ENCODE results near the gene SHFL. TPM values are rescaled to one million over a fixed set of nuclear protein-coding genes. Genes with fewer than 3 reads are reported as not detected.

The SHFL gene
- total RNA-seq, 1 experiment from 2014 or later, result 17.2 TPM

DNA sequence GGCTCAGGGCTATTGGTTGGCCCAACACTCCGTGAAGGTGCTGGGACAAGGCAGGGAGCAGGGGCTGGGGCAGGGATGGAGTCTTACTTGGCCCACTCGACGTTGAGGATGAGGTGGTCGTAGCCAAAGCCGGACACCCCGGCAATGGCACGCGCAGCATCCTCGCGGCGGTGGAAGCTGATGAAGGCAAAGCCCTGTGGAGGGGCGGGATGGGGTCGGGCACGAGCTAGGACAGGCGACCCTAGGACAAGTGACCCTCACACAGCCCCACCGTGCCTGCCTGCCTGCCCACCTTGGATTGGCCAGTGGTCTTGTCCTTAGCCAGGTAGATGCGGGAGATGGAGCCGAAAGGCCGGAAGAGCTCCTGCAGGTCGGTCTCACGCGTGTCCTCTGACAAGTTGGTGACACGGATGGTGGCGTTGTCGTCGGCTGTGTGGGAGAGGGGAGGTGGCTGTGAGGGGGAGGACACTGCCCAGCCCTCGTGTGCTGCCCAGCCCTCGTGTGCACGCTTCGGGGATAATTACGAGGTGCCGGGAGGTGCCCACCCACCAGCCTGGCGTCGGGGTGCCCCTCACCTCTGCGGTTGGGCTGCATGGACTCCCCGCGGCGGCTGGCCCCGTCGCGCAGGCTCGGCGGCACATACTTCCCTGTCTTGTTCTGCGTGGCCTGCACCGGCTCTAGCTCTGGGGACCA is 29.4 kb downstream of the SHFL start:
- Histone ChIP-seq H3K27ac (ENCODE audit: low read length) (no peak overlapping the region), H3K27me3 (ENCODE audit: low read length) (no peaks in the 10 kb centered on the region), H3K9me2 (replicated peaks; ENCODE audit: low read length) (no peaks in the 10 kb centered on the region), H3K9me3 (ENCODE audit: low read length) (no peaks in the 10 kb centered on the region), H3K4me1 (ENCODE audit: insufficient read depth, low read length) (peaks cover 6% of the 10 kb centered on the region), H3K4me2 (ENCODE audit: low read length) (no peak overlapping the region), H3K9ac (ENCODE audit: low read length) (no peak overlapping the region), H3K36me3 (ENCODE audit: low read depth, low read length) (peaks cover 30% of the 10 kb centered on the region), H4K20me1 (ENCODE audit: low read length) (0 out of 2 replicates have a peak, but pooled peaks cover 5% of the 10 kb centered on the region), H2AFZ (ENCODE audit: low read length) (no peak overlapping the region), H3K79me2 (ENCODE audit: low read length) (peaks cover 26% of the 10 kb centered on the region), H3K4me3 (ENCODE audit: low read length) (no peak overlapping the region), H3F3A (ENCODE audit: low read length, unreplicated experiment) (peaks cover 16% of the 10 kb centered on the region)
- ATAC-seq (no peak), DNase-seq (peak; percentile 15)
- intact Hi-C loops (cut with micrococcal nuclease), result no loop called here
- BruUV-seq (replicated peaks), result no TSS peak
- POLR2A ChIA-PET (ENCODE audit: unreplicated experiment), result no interaction called here
- TF ChIP-seq EZH2 (IDR thresholded peaks at IDR 0.05; ENCODE audit: low read length, unreplicated experiment), result no peak
- TF ChIP-seq EZH2phosphoT487 (IDR thresholded peaks at IDR 0.05; ENCODE audit: borderline replicate concordance, low read length), result no peak
- TF ChIP-seq, protein P1, sequence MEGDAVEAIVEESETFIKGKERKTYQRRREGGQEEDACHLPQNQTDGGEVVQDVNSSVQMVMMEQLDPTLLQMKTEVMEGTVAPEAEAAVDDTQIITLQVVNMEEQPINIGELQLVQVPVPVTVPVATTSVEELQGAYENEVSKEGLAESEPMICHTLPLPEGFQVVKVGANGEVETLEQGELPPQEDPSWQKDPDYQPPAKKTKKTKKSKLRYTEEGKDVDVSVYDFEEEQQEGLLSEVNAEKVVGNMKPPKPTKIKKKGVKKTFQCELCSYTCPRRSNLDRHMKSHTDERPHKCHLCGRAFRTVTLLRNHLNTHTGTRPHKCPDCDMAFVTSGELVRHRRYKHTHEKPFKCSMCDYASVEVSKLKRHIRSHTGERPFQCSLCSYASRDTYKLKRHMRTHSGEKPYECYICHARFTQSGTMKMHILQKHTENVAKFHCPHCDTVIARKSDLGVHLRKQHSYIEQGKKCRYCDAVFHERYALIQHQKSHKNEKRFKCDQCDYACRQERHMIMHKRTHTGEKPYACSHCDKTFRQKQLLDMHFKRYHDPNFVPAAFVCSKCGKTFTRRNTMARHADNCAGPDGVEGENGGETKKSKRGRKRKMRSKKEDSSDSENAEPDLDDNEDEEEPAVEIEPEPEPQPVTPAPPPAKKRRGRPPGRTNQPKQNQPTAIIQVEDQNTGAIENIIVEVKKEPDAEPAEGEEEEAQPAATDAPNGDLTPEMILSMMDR (conservative IDR thresholded peaks at IDR 0.05; ENCODE audit: low read depth, low read length), result no peak
- CTCF ChIA-PET, result no interaction called here

- CTCF ChIA-PET, result no interaction called here
- Histone ChIP-seq H3F3A (ENCODE audit: low read length, unreplicated experiment) (peaks cover 12% of the 10 kb centered on the region), H3K27me3 (ENCODE audit: low read length) (no peaks in the 10 kb centered on the region), H3K4me3 (ENCODE audit: low read length) (no peak overlapping the region), H3K4me2 (ENCODE audit: low read length) (no peak overlapping the region), H2AFZ (ENCODE audit: low read length) (no peak overlapping the region), H3K9ac (ENCODE audit: low read length) (no peak overlapping the region), H3K36me3 (ENCODE audit: low read depth, low read length) (peaks cover 23% of the 10 kb centered on the region), H3K79me2 (ENCODE audit: low read length) (peaks cover 26% of the 10 kb centered on the region), H3K9me2 (replicated peaks; ENCODE audit: low read length) (no peaks in the 10 kb centered on the region), H3K27ac (ENCODE audit: low read length) (no peak overlapping the region), H3K9me3 (ENCODE audit: low read length) (no peaks in the 10 kb centered on the region), H3K4me1 (ENCODE audit: insufficient read depth, low read length) (peaks cover 12% of the 10 kb centered on the region), H4K20me1 (ENCODE audit: low read length) (0 out of 2 replicates have a peak, but pooled peaks cover 3% of the 10 kb centered on the region)
- intact Hi-C loops (cut with micrococcal nuclease), result no loop called here
- no TSS peak for BruUV-seq (replicated peaks)
- DNase-seq (peak; percentile 20), ATAC-seq (no peak)
- TF ChIP-seq EZH2phosphoT487 (IDR thresholded peaks at IDR 0.05; ENCODE audit: borderline replicate concordance, low read length) (no peak), EZH2 (IDR thresholded peaks at IDR 0.05; ENCODE audit: low read length, unreplicated experiment) (no peak)
- TF ChIP-seq, protein P1 (conservative IDR thresholded peaks at IDR 0.05; ENCODE audit: low read depth, low read length), result no peak
- POLR2A ChIA-PET (ENCODE audit: unreplicated experiment), result interaction anchor here (0.6 kb wide), 1 partner anchor 20 kb away, joined by 6 read pairs; no protein-coding TSS in a partner anchor
Observed at GRCh38 chr19:10116085-10116865, 30.2 kb downstream of the SHFL start.
